K562 (cell line): ENCODE results near the gene CYSRT1. TPM values are rescaled to one million over a fixed set of nuclear protein-coding genes. Genes with fewer than 3 reads are reported as not detected.

Source experiments
- ATAC-seq: fragments of 200-7000 bp; cut with Tn5 transposase; 3 replicates; pipeline ENCODE4 v1.9.1; 2020; ENCODE audit warnings: moderate library complexity
- BruUV-seq: library from RNA; stranded (reverse); fragments of 400-500 nt; replicated peaks from 2 replicates; lab custom pipeline; 2021; lab: Mats Ljungman, UMichigan
- CTCF ChIA-PET: fragments of 300-600 bp; formaldehyde crosslinking; extraction: SDS; loops from one replicate; lab custom pipeline; 2021; ENCODE audit warnings: low intra/inter-chr PET ratio; lab: Yijun Ruan, JAX
- POLR2A ChIA-PET: fragments of 300-600, 350-650 bp; sonication (Branson Sonifier 250); formaldehyde crosslinking; extraction: SDS; loops from one replicate; lab custom pipeline; 2021; ENCODE audit warnings: antibody characterized with exemption, inconsistent platforms; lab: Yijun Ruan, JAX
- DNase-seq, 4 experiments: peaks; one replicate each; pipeline versions ENCODE4 v3.0.0 to v3.0.0-alpha.2; 2011 to 2018; ENCODE audit warnings: low spot score in 3 of 4, mixed read lengths in 3 of 4; ENCODE audit errors: extremely low read depth in 1 of 4
- FAIRE-seq: peaks from 2 replicates; lab custom pipeline; 2011; peaks lifted over from hg19 to GRCh38; lab: Jason Lieb, UNC
- H2AFZ ChIP-seq: 2 replicates; pipeline ENCODE4 v1.6.0; 2011; ENCODE audit warnings: low read depth, low read length, control low read depth, inconsistent platforms
- H3K27ac ChIP-seq: fragments of 200-600 bp; 3 replicates; pipeline ENCODE4 v1.8.0; 2011; ENCODE audit warnings: low read depth, mild to moderate bottlenecking, control low read depth, inconsistent platforms, low read length, moderate library complexity, mixed read lengths; ENCODE audit errors: extremely low read depth
- H3K27me3 ChIP-seq, 2 experiments: fragments of 300-600 bp in 1 of 2; 2 replicates in 1 of 2; 3 replicates in 1 of 2; pipeline versions ENCODE4 v1.6.0 to v1.8.0; 2011; ENCODE audit warnings: inconsistent platforms in 2 of 2, low read length in 2 of 2, mild to moderate bottlenecking in 1 of 2, mixed read lengths in 1 of 2, moderate library complexity in 1 of 2; ENCODE audit not compliant: control insufficient read depth in 2 of 2, insufficient read depth in 2 of 2
- H3K36me3 ChIP-seq: fragments of 300-600 bp; 3 replicates; pipeline ENCODE4 v1.8.0; 2011; ENCODE audit warnings: mild to moderate bottlenecking, low read length, inconsistent platforms; ENCODE audit not compliant: control insufficient read depth, insufficient read depth
- H3K4me1 ChIP-seq, 2 experiments: fragments of 200-600 bp in 1 of 2; replicated peaks in 1 of 2; 2 replicates in 1 of 2; 3 replicates in 1 of 2; pipeline versions ENCODE4 v1.5.1 to v1.8.0; 2011; ENCODE audit warnings: inconsistent platforms in 2 of 2, low read length in 2 of 2, mild to moderate bottlenecking in 1 of 2, mixed read lengths in 1 of 2, moderate library complexity in 1 of 2; ENCODE audit not compliant: control insufficient read depth in 2 of 2, insufficient read depth in 2 of 2
- H3K4me2 ChIP-seq: 2 replicates; pipeline ENCODE4 v1.6.1; 2011; ENCODE audit warnings: low read length, control low read depth, inconsistent platforms, mixed read lengths; ENCODE audit not compliant: insufficient read depth
- H3K4me3 ChIP-seq: fragments of 200-600 bp; sonication (generic), shearing (Covaris generic); 2 replicates; pipeline ENCODE4 v1.5.1; 2016; ENCODE audit warnings: control low read depth, inconsistent platforms
- H3K79me2 ChIP-seq: fragments of 200-600 bp; 3 replicates; pipeline ENCODE4 v1.8.0; 2011; ENCODE audit warnings: low read length, inconsistent platforms; ENCODE audit not compliant: control insufficient read depth, insufficient read depth
- H3K9ac ChIP-seq, 2 experiments: 2 replicates each; pipeline versions ENCODE4 v1.6.0 to v1.6.1; 2011; ENCODE audit warnings: low read depth in 2 of 2, low read length in 2 of 2, control low read depth in 1 of 2, inconsistent platforms in 1 of 2, mild to moderate bottlenecking in 1 of 2, mixed read lengths in 1 of 2; ENCODE audit not compliant: insufficient read depth in 1 of 2
- H3K9me1 ChIP-seq: one replicate; pipeline ENCODE4 v1.6.0; 2011; ENCODE audit warnings: inconsistent platforms, mild to moderate bottlenecking, low read length, moderate library complexity; ENCODE audit not compliant: control insufficient read depth, insufficient read depth
- H3K9me3 ChIP-seq: replicated peaks from 2 replicates; pipeline ENCODE4 v1.5.1; 2011; ENCODE audit warnings: low read depth, low read length, inconsistent platforms; ENCODE audit not compliant: control insufficient read depth, insufficient read depth
- H4K20me1 ChIP-seq: replicated peaks from 2 replicates; pipeline ENCODE4 v1.6.1; 2011; ENCODE audit warnings: low read length, inconsistent platforms, mixed read lengths; ENCODE audit not compliant: control insufficient read depth, insufficient read depth
- CREBBP ChIP-seq: IDR thresholded peaks from one replicate; pipeline ENCODE4 v1.6.1; 2012; ENCODE audit warnings: low read depth, mild to moderate bottlenecking, control low read depth, inconsistent platforms, low read length
- GTF2F1 ChIP-seq: IDR thresholded peaks from 2 replicates; pipeline ENCODE4 v1.6.1; 2011; ENCODE audit warnings: low read depth, low read length, improper control_type of control experiment
- HDAC6 ChIP-seq: IDR thresholded peaks from 2 replicates; pipeline ENCODE4 v1.6.1; 2012; ENCODE audit warnings: low read depth, mild to moderate bottlenecking, control low read depth, inconsistent platforms, low read length, moderate library complexity
- MAX ChIP-seq: sonication (generic); formaldehyde crosslinking; IDR thresholded peaks from 2 replicates; pipeline ENCODE4 v1.9.0; 2022; ENCODE audit warnings: mild to moderate bottlenecking, missing genetic modification reagents
- POLR2G ChIP-seq: fragments of 200-400 bp; formaldehyde crosslinking; IDR thresholded peaks from 2 replicates; pipeline ENCODE4 v1.6.1; 2017; ENCODE audit warnings: low read depth, mild to moderate bottlenecking, antibody characterized with exemption, low read length, moderate library complexity
- TBL1XR1 ChIP-seq, 2 experiments: IDR thresholded peaks; 2 replicates each; pipeline ENCODE4 v1.6.1; 2012; ENCODE audit warnings: improper control_type of control experiment in 2 of 2, low read length in 2 of 2, mild to moderate bottlenecking in 1 of 2
- ZBTB7A ChIP-seq: IDR thresholded peaks from 2 replicates; pipeline ENCODE4 v1.6.1; 2011; ENCODE audit warnings: low read depth, mild to moderate bottlenecking, low read length, moderate library complexity, borderline replicate concordance; ENCODE audit not compliant: control insufficient read depth
- ZFP36 ChIP-seq: fragments of 150-350 bp; IDR thresholded peaks from 2 replicates; pipeline ENCODE4 v1.6.1; 2018; ENCODE audit warnings: low read length, low read depth; ENCODE audit not compliant: partially characterized antibody
- WGBS: fragments of 100-300 bp; shearing (Covaris generic); methylation state at CpG from one replicate; pipeline ENCODE4 v1.1.6; 2016; ENCODE audit warnings: low coverage, mixed read lengths; ENCODE audit not compliant: insufficient coverage; ENCODE audit errors: missing lambda C conversion rate; 5-methylcytosine and 5-hydroxymethylcytosine counted together
- in situ Hi-C: fragments of 300-500 bp; cut with MboI; formaldehyde crosslinking; loops from 4 replicates; pipeline ENCODE4 v1.15.0; 2018; ENCODE audit warnings: inconsistent platforms, mixed read lengths
- intact Hi-C: fragments of 100-400 bp; cut with micrococcal nuclease; formaldehyde crosslinking; loops from 2 replicates; pipeline ENCODE4 v1.14.2; 2022
- polyA plus RNA-seq, 8 experiments: library from polyadenylated mRNA; depleted of rRNA in 4 of 8; stranded (reverse) in 5 of 8; unstranded in 3 of 8; fragments of >200 nt; fragmentation: Nextera tagmentation in 2 of 8; fragmentation: Illumina TruSeq in 1 of 8; extraction: Ambion mirVana in 2 of 8; extraction: Trizol in 1 of 8; gene quantifications; 2 replicates each; pipeline versions ENCODE4 v1.2.1 to v1.2.3, GENCODE V29; 2011 to 2014; ENCODE audit warnings: inconsistent platforms in 1 of 8, missing spikeins in 1 of 8
- total RNA-seq, 7 experiments: library from RNA; depleted of rRNA in 6 of 7; stranded (reverse); fragments of >200 nt in 6 of 7; fragmentation: Illumina TruSeq in 2 of 7; extraction: Trizol in 2 of 7; gene quantifications; 2 replicates each; pipeline versions ENCODE4 v1.2.1 to v1.2.3, GENCODE V29; 2011 to 2021; ENCODE audit warnings: low replicate concordance in 1 of 7

The CYSRT1 gene
- total and polyA plus RNA-seq, 9 of the 15 experiments (the other 6 are each of a cell fraction or from before 2014, with no cell fraction given) = 0.04 to 1.4 (median 0.42) TPM; not detected in 3

- Histone ChIP-seq H3K27me3 (no peaks in the 10 kb centered on the region), H3K79me2 (peaks cover 16% of the 10 kb centered on the region), H4K20me1 (no peaks in the 10 kb centered on the region; the same call in 1 of the 2 replicates), H3K9me3 (no peaks in the 10 kb centered on the region), H3K4me3 (no peak overlapping the region), H3K4me2 (no peak overlapping the region), H3K9me1 (no peaks in the 10 kb centered on the region), H3K4me1 (peaks cover 7 to 73% of the 10 kb centered on the region in 2 experiments; a peak in 4 of 5 replicates), H3K27ac (no peak overlapping the region), H3K9ac (peak overlapping the region in 1 of 2 experiments; percentile 85; a peak in 2 of 4 replicates), H3K36me3 (no peaks in the 10 kb centered on the region), H2AFZ (no peak overlapping the region)
- FAIRE-seq = no peak
- POLR2A ChIA-PET = interaction anchor here (1.2 to 8.3 kb wide), 2 partner anchors 8 to 41 kb away, joined by 4 to 221 read pairs; partner anchors contain the start of gene TUBB4B
- no peak for DNase-seq
- in situ Hi-C loops = no loop called here
- intact Hi-C loops = no loop called here
- ATAC-seq = no peak
- no TSS peak for BruUV-seq
- 67% methylated on average over 12 of the region's 18 CpGs for WGBS
- CTCF ChIA-PET = no interaction called here
- no peak for TF ChIP-seq GTF2F1
- peak; percentile 28; the same call in 1 of the 2 replicates for TF ChIP-seq POLR2G
- TF ChIP-seq HDAC6 = no peak
- 0 out of 2 replicates have a peak, but pooled peaks have one; percentile 33 for TF ChIP-seq ZBTB7A
- TF ChIP-seq MAX (CRISPR knock-in tag) = peak; percentile 56
- no peak for TF ChIP-seq TBL1XR1 (IDR thresholded peaks at IDR 0.05; ENCODE audit: low read length in 2 of 2)
- peak; percentile 62 for TF ChIP-seq ZFP36
- TF ChIP-seq CREBBP = no peak
Measured at GRCh38 chr9:137250329-137251193, 25.6 kb downstream of the CYSRT1 start.
